H9 (cell line): Measurements from ENCODE around the gene SLC35E4. TPM values are rescaled to one million over a fixed set of nuclear protein-coding genes. Genes with fewer than 3 reads are reported as not detected.

Experiments
- DNase-seq: peaks from one replicate; pipeline ENCODE4 v3.0.0-alpha.2; 2017
- H2AFZ ChIP-seq: one replicate; pipeline ENCODE4 v1.6.1; 2013; ENCODE audit warnings: mild to moderate bottlenecking, low read length, control low read depth, moderate library complexity
- H2AK5ac ChIP-seq: 2 replicates; pipeline ENCODE4 v1.6.1; 2013; ENCODE audit warnings: low read length, control low read depth, mixed read lengths; ENCODE audit not compliant: insufficient read length
- H2BK120ac ChIP-seq: one replicate; pipeline ENCODE4 v1.6.1; 2013; ENCODE audit warnings: low read depth, mild to moderate bottlenecking, low read length, control low read depth, inconsistent platforms; ENCODE audit not compliant: poor library complexity, severe bottlenecking
- H2BK12ac ChIP-seq: 2 replicates; pipeline ENCODE4 v1.6.1; 2013; ENCODE audit warnings: low read length, control low read depth, mixed read lengths, low read depth; ENCODE audit not compliant: insufficient read length
- H2BK15ac ChIP-seq: 2 replicates; pipeline ENCODE4 v1.6.1; 2013; ENCODE audit warnings: low read depth, low read length, control low read depth
- H2BK20ac ChIP-seq: one replicate; pipeline ENCODE4 v1.6.1; 2013; ENCODE audit warnings: low read depth, mild to moderate bottlenecking, low read length, control low read depth, inconsistent platforms; ENCODE audit not compliant: poor library complexity, severe bottlenecking
- H2BK5ac ChIP-seq: 2 replicates; pipeline ENCODE4 v1.6.1; 2013; ENCODE audit warnings: low read length, control low read depth, mixed read lengths; ENCODE audit not compliant: insufficient read length
- H3K14ac ChIP-seq: 2 replicates; pipeline ENCODE4 v1.6.1; 2013; ENCODE audit warnings: low read length, control low read depth; ENCODE audit not compliant: insufficient read depth
- H3K18ac ChIP-seq: 2 replicates; pipeline ENCODE4 v1.6.1; 2013; ENCODE audit warnings: low read depth, mild to moderate bottlenecking, mixed read lengths, low read length, control low read depth; ENCODE audit not compliant: insufficient read length
- H3K23ac ChIP-seq: 2 replicates; pipeline ENCODE4 v1.6.1; 2013; ENCODE audit warnings: low read length, control low read depth, mixed read lengths, low read depth; ENCODE audit not compliant: insufficient read length
- H3K23me2 ChIP-seq: 2 replicates; pipeline ENCODE4 v1.6.1; 2013; ENCODE audit warnings: low read depth, mild to moderate bottlenecking, mixed read lengths, low read length, control low read depth; ENCODE audit not compliant: insufficient read length, poor library complexity, severe bottlenecking
- H3K27ac ChIP-seq: 2 replicates; pipeline ENCODE4 v1.5.1; 2013; ENCODE audit warnings: low read length, control low read depth, mixed read lengths, low read depth; ENCODE audit not compliant: insufficient read length
- H3K27me3 ChIP-seq: 2 replicates; pipeline ENCODE4 v1.6.1; 2013; ENCODE audit warnings: low read length, control low read depth, inconsistent platforms; ENCODE audit not compliant: insufficient read depth
- H3K4ac ChIP-seq: 2 replicates; pipeline ENCODE4 v1.6.1; 2013; ENCODE audit warnings: low read depth, mild to moderate bottlenecking, control low read depth, inconsistent platforms, low read length, moderate library complexity
- H3K4me1 ChIP-seq: 2 replicates; pipeline ENCODE4 v1.6.1; 2013; ENCODE audit warnings: low read length, control low read depth, inconsistent platforms; ENCODE audit not compliant: insufficient read depth
- H3K4me2 ChIP-seq: 2 replicates; pipeline ENCODE4 v1.6.1; 2013; ENCODE audit warnings: low read length, control low read depth, mixed read lengths; ENCODE audit not compliant: insufficient read length, insufficient read depth
- H3K56ac ChIP-seq: 2 replicates; pipeline ENCODE4 v1.6.1; 2013; ENCODE audit warnings: low read depth, mild to moderate bottlenecking, mixed read lengths, low read length, control low read depth; ENCODE audit not compliant: insufficient read length
- H3K79me1 ChIP-seq: 2 replicates; pipeline ENCODE4 v1.6.1; 2013; ENCODE audit warnings: low read depth, mild to moderate bottlenecking, moderate library complexity, low read length, control low read depth, inconsistent platforms; ENCODE audit not compliant: insufficient read depth, poor library complexity, severe bottlenecking
- H3K79me2 ChIP-seq: 2 replicates; pipeline ENCODE4 v1.6.1; 2013; ENCODE audit warnings: low read length, control low read depth, inconsistent platforms; ENCODE audit not compliant: insufficient read depth
- H3K9ac ChIP-seq: 2 replicates; pipeline ENCODE4 v1.6.1; 2013; ENCODE audit warnings: low read length, control low read depth, mixed read lengths; ENCODE audit not compliant: insufficient read length; ENCODE audit errors: extremely low read depth
- H3K9me3 ChIP-seq: one replicate; pipeline ENCODE4 v1.6.1; 2013; ENCODE audit warnings: low read depth, low read length, inconsistent platforms; ENCODE audit not compliant: control insufficient read depth
- H3T11ph ChIP-seq: one replicate; pipeline ENCODE4 v1.6.1; 2013; ENCODE audit warnings: mild to moderate bottlenecking, low read length, control low read depth, inconsistent platforms
- H4K20me1 ChIP-seq: one replicate; pipeline ENCODE4 v1.6.1; 2013; ENCODE audit not compliant: control insufficient read depth, insufficient read length, insufficient read depth
- H4K5ac ChIP-seq: 2 replicates; pipeline ENCODE4 v1.6.1; 2013; ENCODE audit warnings: low read depth, mild to moderate bottlenecking, mixed read lengths, low read length, control low read depth; ENCODE audit not compliant: insufficient read length
- H4K8ac ChIP-seq: replicated peaks from 2 replicates; pipeline ENCODE4 v1.6.1; 2013; ENCODE audit warnings: low read length, control low read depth, mixed read lengths, low read depth; ENCODE audit not compliant: insufficient read length
- H4K91ac ChIP-seq: 2 replicates; pipeline ENCODE4 v1.6.1; 2013; ENCODE audit warnings: low read depth, mild to moderate bottlenecking, moderate library complexity, mixed read lengths, low read length, control low read depth; ENCODE audit not compliant: insufficient read length
- H3K27ac Mint-ChIP-seq, 3 experiments: 2 replicates in 2 of 3; 3 replicates in 1 of 3; pipeline ENCODE4 v1.8.0; 2020 to 2021; ENCODE audit warnings: mixed read lengths in 3 of 3, mild to moderate bottlenecking in 1 of 3, moderate library complexity in 1 of 3
- H3K27me3 Mint-ChIP-seq: 2 replicates; pipeline ENCODE4 v1.8.0; 2021; ENCODE audit warnings: low read depth, mild to moderate bottlenecking, moderate library complexity, mixed read lengths
- H3K36me3 Mint-ChIP-seq, 3 experiments: 2 replicates in 2 of 3; 3 replicates in 1 of 3; pipeline ENCODE4 v1.8.0; 2020 to 2021; ENCODE audit warnings: low read depth in 3 of 3, mixed read lengths in 3 of 3; ENCODE audit not compliant: insufficient read depth in 1 of 3
- H3K4me1 Mint-ChIP-seq, 2 experiments: 2 replicates each; pipeline ENCODE4 v1.8.0; 2020; ENCODE audit warnings: mixed read lengths in 2 of 2
- H3K4me3 Mint-ChIP-seq, 2 experiments: 2 replicates in 1 of 2; 3 replicates in 1 of 2; pipeline ENCODE4 v1.8.0; 2020 to 2021; ENCODE audit warnings: mild to moderate bottlenecking in 2 of 2, mixed read lengths in 2 of 2, moderate library complexity in 1 of 2
- H3K9me3 Mint-ChIP-seq, 2 experiments: 2 replicates in 1 of 2; 3 replicates in 1 of 2; pipeline ENCODE4 v1.8.0; 2020; ENCODE audit warnings: mild to moderate bottlenecking in 2 of 2, mixed read lengths in 2 of 2, moderate library complexity in 1 of 2
- CTCF ChIP-seq: fragments of 200-600 bp; sonication (generic); conservative IDR thresholded peaks from 3 replicates; pipeline ENCODE4 v1.8.0; 2021; ENCODE audit warnings: antibody characterized with exemption, mild to moderate bottlenecking
- WGBS: extraction: QIAGEN DNeasy Blood & Tissue Kit; methylation state at CpG from one replicate; pipeline ENCODE4 v1.1.7; 2013; ENCODE audit warnings: missing lambda C conversion rate, low lambda C conversion rate, mixed read lengths; ENCODE audit not compliant: insufficient read length; ENCODE audit errors: extremely low coverage; 5-methylcytosine and 5-hydroxymethylcytosine counted together
- total RNA-seq: library from RNA; stranded (reverse); gene quantifications from 2 replicates; pipeline ENCODE4 v1.2.1, GENCODE V29; 2021

The SLC35E4 gene
- total RNA-seq, 1 experiment from 2014 or later = 3.7 TPM

- Histone ChIP-seq H2BK120ac (no peak overlapping the region), H3K18ac (no peak overlapping the region), H2AFZ (no peak overlapping the region), H3T11ph (no peak overlapping the region), H3K4me1 (no peaks in the 10 kb centered on the region), H4K20me1 (no peaks in the 10 kb centered on the region), H4K91ac (no peak overlapping the region), H2BK12ac (no peak overlapping the region), H3K23me2 (peaks cover 16% of the 10 kb centered on the region), H3K79me2 (no peaks in the 10 kb centered on the region), H3K56ac (no peak overlapping the region), H3K23ac (no peak overlapping the region), H3K27me3 (peaks cover 6% of the 10 kb centered on the region; the same call in 1 of the 2 replicates), H3K9ac (no peak overlapping the region), H3K9me3 (no peaks in the 10 kb centered on the region), H3K27ac (no peak overlapping the region), H4K8ac (no peak overlapping the region), H3K4ac (no peak overlapping the region), H2AK5ac (no peak overlapping the region), H2BK15ac (no peak overlapping the region), H3K14ac (no peak overlapping the region), H2BK5ac (no peak overlapping the region), H4K5ac (no peak overlapping the region), H3K4me2 (no peak overlapping the region), H3K79me1 (no peaks in the 10 kb centered on the region), H2BK20ac (no peak overlapping the region)
- Mint-ChIP-seq H3K9me3 (no peaks in the 10 kb centered on the region), H3K4me1 (peaks cover 16 to 17% of the 10 kb centered on the region in 2 experiments), H3K36me3 (no peaks in the 10 kb centered on the region; a peak in 1 of 7 replicates), H3K27ac (no peak overlapping the region), H3K27me3 (peaks cover 50% of the 10 kb centered on the region), H3K4me3 (no peak overlapping the region)
- no peak for TF ChIP-seq CTCF
- WGBS = no CpG with 5 or more reads among the region's 3 CpGs
- DNase-seq = no peak
These were observed 35.5 kb downstream of the SLC35E4 start for GRCh38 chr22:30671071-30671470.
